DND-41 (cell line): Measurements from ENCODE around the gene AP1S3.

Experiments
- ATAC-seq: fragments of 200-7000 bp; cut with Tn5 transposase; 3 replicates; pipeline ENCODE4 v1.9.1; 2021; ENCODE audit warnings: low read depth; ENCODE audit not compliant: insufficient read depth
- DNase-seq: peaks from one replicate; pipeline ENCODE4 v3.0.0-alpha.2; 2020
- H2AFZ ChIP-seq: 2 replicates; pipeline ENCODE4 v1.6.0; 2012; ENCODE audit warnings: low read depth, low read length
- H3K27ac ChIP-seq: 2 replicates; pipeline ENCODE4 v1.5.1; 2012; ENCODE audit warnings: low read length, inconsistent platforms
- H3K27me3 ChIP-seq: fragments of 200-600 bp; sonication (generic); 2 replicates; pipeline ENCODE4 v1.6.0; 2012; ENCODE audit warnings: low read length, mild to moderate bottlenecking, inconsistent platforms; ENCODE audit not compliant: insufficient read depth, poor library complexity
- H3K36me3 ChIP-seq: 2 replicates; pipeline ENCODE4 v1.5.1; 2012; ENCODE audit warnings: low read length, inconsistent platforms; ENCODE audit not compliant: insufficient read depth
- H3K4me1 ChIP-seq: 2 replicates; pipeline ENCODE4 v1.5.1; 2012; ENCODE audit warnings: mild to moderate bottlenecking, low read length; ENCODE audit not compliant: insufficient read depth
- H3K4me2 ChIP-seq: 2 replicates; pipeline ENCODE4 v1.6.0; 2012; ENCODE audit warnings: mild to moderate bottlenecking, moderate library complexity, low read length, inconsistent platforms; ENCODE audit not compliant: insufficient read depth
- H3K4me3 ChIP-seq, 2 experiments: fragments of 200-600 bp in 1 of 2; shearing (Covaris generic) in 1 of 2; 2 replicates each; pipeline ENCODE4 v1.5.1; 2012 to 2016; ENCODE audit warnings: inconsistent platforms in 2 of 2, low read length in 2 of 2, mild to moderate bottlenecking in 2 of 2, low read depth in 1 of 2, moderate library complexity in 1 of 2
- H3K79me2 ChIP-seq: 2 replicates; pipeline ENCODE4 v1.6.0; 2012; ENCODE audit warnings: low read length, inconsistent platforms; ENCODE audit not compliant: insufficient read depth
- H3K9ac ChIP-seq: 2 replicates; pipeline ENCODE4 v1.6.0; 2012; ENCODE audit warnings: low read depth, mild to moderate bottlenecking, inconsistent platforms, low read length, moderate library complexity
- H3K9me3 ChIP-seq: 2 replicates; pipeline ENCODE4 v1.5.1; 2012; ENCODE audit warnings: low read length, moderate library complexity, mild to moderate bottlenecking, inconsistent platforms; ENCODE audit not compliant: insufficient read depth, severe bottlenecking
- H4K20me1 ChIP-seq: 2 replicates; pipeline ENCODE4 v1.6.0; 2012; ENCODE audit warnings: low read length; ENCODE audit not compliant: insufficient read depth
- CTCF ChIP-seq: IDR thresholded peaks from 2 replicates; pipeline ENCODE4 v1.5.1; 2012; ENCODE audit warnings: borderline replicate concordance, low read length, moderate library complexity, mild to moderate bottlenecking; ENCODE audit not compliant: poor library complexity, severe bottlenecking; ENCODE audit errors: extremely low read depth
- EZH2 ChIP-seq: IDR thresholded peaks from 3 replicates; pipeline ENCODE4 v1.6.1; 2012; ENCODE audit warnings: borderline replicate concordance, low read depth, mild to moderate bottlenecking, moderate library complexity, low read length, inconsistent platforms; ENCODE audit not compliant: severe bottlenecking

AP1S3 gene

GRCh38 chr2:223753940-223754339, 83.4 kb downstream of the AP1S3 start:
- DNase-seq (no peak), ATAC-seq (no peak)
- Histone ChIP-seq H3K27me3 (no peaks in the 10 kb centered on the region), H3K27ac (no peak overlapping the region), H3K9me3 (no peaks in the 10 kb centered on the region), H3K79me2 (no peaks in the 10 kb centered on the region), H3K4me2 (no peak overlapping the region), H3K4me3 (no peak overlapping the region), H3K4me1 (no peaks in the 10 kb centered on the region), H3K36me3 (no peaks in the 10 kb centered on the region), H3K9ac (no peak overlapping the region), H4K20me1 (no peaks in the 10 kb centered on the region), H2AFZ (no peak overlapping the region)
- TF ChIP-seq CTCF = no peak
- no peak for TF ChIP-seq EZH2

GRCh38 chr2:223751012-223751411, 86.4 kb downstream of the AP1S3 start:
- no peaks in the 10 kb centered on the region for H3K4me1 ChIP-seq
- no peak overlapping the region for H3K4me2 ChIP-seq
- DNase-seq = no peak

GRCh38 chr2:223747392-223748042, 89.9 kb downstream of the AP1S3 start:
- Histone ChIP-seq H4K20me1 (no peaks in the 10 kb centered on the region), H3K27me3 (no peaks in the 10 kb centered on the region), H3K4me1 (no peaks in the 10 kb centered on the region), H3K9me3 (no peaks in the 10 kb centered on the region), H3K4me3 (no peak overlapping the region), H3K4me2 (no peak overlapping the region), H2AFZ (no peak overlapping the region), H3K27ac (no peak overlapping the region), H3K9ac (no peak overlapping the region), H3K79me2 (no peaks in the 10 kb centered on the region), H3K36me3 (no peaks in the 10 kb centered on the region)
- ATAC-seq = no peak
- DNase-seq = no peak
- TF ChIP-seq CTCF (no peak), EZH2 (no peak)

More at GRCh38 chr2:223751012-223751411, 86.4 kb downstream of the AP1S3 start:
- TF ChIP-seq CTCF (no peak), EZH2 (no peak)
- Histone ChIP-seq H3K79me2 (no peaks in the 10 kb centered on the region), H3K4me3 (no peak overlapping the region), H3K9ac (no peak overlapping the region), H3K27ac (no peak overlapping the region), H3K27me3 (no peaks in the 10 kb centered on the region), H4K20me1 (no peaks in the 10 kb centered on the region), H3K9me3 (no peaks in the 10 kb centered on the region), H3K36me3 (no peaks in the 10 kb centered on the region), H2AFZ (no peak overlapping the region)
- ATAC-seq = no peak
